GM21717 (cell line): ENCODE data around the gene NELL1.

Experiments used
- ATAC-seq: cut with Tn5 transposase; IDR thresholded peaks from one replicate; pipeline ENCODE4 v1.9.1; 2021; ENCODE audit warnings: mild to moderate bottlenecking, moderate library complexity; ENCODE audit not compliant: unreplicated experiment

NELL1 gene

DNA sequence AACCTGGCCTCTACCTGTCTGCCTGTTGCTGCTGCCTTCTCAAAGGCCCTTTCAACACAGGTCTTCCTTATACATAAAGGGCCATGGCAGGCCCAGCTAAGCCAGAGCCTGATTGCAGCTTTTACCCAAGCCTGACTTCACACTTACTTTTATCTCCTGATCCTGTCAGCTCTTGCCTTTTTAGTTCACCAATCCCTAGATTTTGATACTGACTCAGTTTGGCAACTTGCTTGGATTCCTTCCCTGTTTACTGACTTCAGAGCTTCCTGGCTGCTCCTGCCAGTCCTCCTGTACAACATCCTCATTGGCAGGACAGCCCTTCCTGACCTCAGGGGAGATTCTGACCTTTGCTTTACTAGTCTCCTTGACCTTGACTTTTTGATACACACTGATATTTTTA lies 195.2 kb downstream of the NELL1 start:
- ATAC-seq = no peak

DNA sequence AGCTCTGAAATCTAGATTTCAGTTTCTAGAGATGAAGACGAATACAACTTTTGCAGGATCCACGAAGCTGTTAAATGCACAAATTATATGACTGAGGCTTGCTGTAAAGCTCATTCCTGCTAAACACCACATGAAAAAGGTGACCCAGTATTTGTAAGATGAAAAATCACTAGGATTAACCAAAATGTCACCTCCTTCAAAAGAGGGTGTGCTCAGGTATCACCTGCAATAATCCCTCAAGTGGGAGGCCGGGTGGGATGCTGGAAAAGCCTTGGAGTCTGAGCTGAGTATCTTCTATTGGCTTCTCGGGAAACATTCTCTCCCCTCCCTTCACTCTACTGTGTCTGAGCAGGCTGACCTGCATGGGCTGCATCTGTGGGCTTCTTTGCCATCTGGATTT lies 195.8 kb downstream of the NELL1 start:
- no peak for ATAC-seq

DNA sequence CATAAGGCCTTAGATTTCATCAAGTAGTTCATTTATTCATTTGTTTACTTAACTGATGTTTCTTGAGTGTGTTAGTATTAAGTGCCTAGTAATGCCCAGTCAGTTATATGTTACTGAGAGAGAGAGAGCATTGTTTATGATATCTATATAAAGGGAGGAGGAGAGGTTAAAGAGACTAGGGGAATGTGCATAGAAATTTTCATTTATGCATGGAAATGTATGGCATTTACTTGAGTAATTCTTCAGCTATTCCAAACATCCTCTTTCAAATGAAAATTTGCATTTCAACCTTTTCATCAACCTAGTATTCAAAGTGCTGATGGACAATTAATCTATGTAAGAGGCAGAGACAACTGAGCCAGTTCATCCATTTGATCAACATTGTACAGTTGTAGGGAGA lies 199.7 kb downstream of the NELL1 start:
- no peak for ATAC-seq

DNA sequence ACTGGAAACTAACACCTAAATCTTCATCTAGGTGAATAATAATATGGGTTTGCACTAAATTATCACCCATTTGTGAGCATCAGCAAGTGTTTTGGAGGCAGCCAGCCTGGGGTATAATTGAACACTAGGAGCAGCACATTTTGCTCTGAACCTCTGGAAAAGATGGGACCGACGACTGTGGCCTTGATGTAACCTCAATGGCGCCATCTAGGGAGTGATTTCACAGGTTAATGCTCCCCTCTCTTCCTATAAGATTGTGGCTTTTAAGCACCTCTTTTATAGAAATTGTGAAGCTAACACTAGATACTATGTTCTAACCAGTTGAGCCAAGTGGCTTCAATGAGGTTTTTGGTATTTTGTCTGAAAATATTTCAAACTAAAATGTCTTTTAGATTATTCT lies 203.7 kb downstream of the NELL1 start:
- ATAC-seq = no peak

DNA sequence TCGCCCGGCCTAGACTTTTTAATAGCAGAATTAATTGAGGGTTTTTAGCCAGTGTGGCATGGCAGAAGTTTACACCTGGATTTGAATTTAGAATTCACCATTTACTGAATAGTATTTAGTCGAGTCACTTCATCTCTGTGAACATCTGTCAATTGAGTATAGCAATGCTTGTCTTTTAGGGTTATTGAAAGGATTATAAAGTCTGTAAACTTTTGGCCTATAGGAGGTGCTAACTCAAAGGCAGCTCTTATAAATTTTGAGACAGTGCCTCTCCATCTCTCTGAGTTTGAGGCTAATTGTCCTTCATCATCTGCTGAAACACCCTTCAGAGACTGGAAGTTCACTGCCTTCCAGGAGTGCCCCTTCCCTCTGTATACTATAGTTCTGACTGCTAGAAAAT lies 205.0 kb downstream of the NELL1 start:
- no peak for ATAC-seq

DNA sequence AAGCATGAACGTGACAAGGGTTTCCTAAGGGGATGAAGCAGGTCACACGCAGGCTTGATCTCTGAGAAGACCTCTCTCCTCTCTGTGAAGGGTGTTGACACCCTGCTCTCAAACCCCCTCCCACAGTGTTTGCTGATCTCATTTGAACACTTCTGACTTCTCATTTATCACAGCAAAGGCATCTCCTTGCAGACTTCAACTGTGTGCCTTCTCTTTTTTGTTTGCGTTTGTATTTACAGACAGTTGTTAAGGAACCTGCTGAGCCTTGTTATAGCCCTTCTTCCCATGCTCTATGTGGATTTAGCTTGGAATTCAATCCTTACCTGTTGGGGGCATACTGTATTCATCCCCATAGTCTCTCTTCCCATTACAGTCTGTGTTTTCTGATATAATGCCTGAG lies 206.5 kb downstream of the NELL1 start:
- ATAC-seq = no peak

DNA sequence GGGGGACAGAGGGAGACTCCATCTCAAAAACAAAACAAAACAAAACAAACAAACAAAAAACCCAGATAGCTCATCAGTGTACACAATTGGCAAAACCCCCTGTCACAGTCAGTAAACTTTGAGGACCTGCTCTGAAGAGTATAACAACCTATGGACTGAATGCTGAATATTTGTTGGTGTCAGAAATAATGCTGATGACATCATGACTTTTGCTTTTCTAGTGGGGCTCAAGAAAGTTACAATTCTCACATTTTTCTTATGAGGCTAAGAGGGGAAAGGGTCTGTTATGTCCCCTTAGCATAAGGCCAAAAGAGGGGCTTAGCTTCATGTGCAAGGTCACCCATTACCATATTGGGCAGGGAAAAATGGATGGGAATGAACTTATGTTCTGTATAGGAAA lies 207.4 kb downstream of the NELL1 start:
- no peak for ATAC-seq

DNA sequence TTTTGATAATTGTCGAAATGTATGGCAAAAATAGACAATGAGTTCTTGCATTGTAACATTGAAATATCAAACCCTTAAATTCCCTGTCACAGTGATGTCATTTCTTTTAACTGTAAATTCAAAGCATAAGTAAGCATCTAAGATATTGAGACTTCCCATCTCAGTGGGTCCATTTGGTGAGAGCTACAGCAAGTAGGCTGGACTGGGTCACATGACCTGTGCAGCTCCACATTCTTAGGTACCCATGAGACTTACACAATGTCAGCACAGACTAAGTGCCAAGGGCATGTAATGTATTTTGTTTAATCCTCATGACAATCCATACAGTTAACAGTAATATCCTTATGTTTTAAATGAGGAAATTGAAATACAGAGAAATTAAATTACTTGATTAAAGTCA lies 210.7 kb downstream of the NELL1 start:
- ATAC-seq = no peak

DNA sequence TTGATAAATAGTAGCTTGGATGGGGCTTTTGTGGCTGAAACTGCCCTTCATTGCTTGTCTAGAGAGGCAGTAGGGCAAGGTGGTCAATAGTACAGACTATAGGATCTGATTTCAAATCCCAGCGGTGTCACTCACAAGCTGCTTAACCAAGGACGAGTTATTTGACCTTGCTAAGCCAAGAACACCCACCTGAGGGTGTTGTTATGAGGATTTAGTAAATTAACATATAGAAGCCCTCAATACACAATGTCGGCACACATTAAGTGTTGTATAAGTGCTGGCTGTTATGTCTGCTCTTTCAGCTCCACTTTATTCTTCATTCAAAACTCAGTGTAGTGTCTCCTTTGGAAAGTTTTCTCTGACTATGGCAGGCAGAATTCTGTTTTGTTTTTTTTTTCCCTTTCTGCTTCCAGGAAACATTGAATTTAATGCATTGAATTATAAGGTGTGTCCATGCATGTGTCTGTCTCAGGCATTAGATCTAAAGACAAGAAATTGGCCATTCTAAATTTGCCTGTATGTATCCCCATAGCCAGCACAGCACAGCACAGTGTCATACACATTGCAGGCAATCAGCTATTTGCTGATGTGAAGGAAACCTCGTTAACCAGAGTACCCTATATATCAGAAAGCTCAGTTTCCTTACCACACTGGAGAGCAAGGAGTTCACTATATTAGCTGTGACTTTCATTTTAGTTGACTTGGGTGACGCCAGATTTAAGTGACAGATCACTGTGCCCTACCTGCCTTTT lies 212.1 kb downstream of the NELL1 start:
- ATAC-seq = no peak

DNA sequence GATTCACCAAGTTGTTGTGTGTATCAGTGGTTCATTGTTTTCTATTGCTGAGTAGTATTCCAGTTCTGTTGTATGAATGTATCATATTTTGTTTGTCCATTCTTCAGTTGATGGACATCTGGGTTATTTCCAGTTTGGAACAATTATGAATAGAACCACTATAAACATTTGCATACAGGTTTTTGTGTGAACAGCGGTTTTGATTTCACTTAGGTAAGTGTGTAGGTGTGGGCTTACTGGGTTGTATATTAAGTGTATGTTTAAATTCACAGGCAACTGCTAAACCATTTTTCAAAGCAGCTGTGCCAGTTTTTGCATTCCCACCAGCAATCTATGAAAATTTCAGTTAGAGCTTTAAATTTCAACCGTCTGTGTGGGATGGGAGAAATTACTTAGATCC lies 217.8 kb downstream of the NELL1 start:
- ATAC-seq = no peak

DNA sequence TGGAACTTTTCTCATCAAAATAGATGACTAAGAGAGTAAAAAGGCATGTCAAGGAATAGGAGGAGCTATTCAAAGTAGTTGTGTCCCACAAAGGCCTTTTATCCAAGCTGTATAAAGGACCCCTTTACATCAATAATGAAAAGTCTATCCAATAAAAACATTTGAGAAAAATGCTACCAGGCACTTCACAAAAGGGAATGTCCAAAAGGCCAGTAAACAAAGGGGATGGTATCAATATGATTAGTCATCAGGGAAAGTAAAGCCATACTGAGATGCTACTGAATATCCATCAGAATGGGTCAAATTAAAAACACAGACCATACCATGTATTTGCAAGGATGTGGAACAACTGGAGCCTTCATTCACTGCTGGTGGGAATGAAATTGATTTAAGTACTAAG lies 224.9 kb downstream of the NELL1 start:
- no peak for ATAC-seq

DNA sequence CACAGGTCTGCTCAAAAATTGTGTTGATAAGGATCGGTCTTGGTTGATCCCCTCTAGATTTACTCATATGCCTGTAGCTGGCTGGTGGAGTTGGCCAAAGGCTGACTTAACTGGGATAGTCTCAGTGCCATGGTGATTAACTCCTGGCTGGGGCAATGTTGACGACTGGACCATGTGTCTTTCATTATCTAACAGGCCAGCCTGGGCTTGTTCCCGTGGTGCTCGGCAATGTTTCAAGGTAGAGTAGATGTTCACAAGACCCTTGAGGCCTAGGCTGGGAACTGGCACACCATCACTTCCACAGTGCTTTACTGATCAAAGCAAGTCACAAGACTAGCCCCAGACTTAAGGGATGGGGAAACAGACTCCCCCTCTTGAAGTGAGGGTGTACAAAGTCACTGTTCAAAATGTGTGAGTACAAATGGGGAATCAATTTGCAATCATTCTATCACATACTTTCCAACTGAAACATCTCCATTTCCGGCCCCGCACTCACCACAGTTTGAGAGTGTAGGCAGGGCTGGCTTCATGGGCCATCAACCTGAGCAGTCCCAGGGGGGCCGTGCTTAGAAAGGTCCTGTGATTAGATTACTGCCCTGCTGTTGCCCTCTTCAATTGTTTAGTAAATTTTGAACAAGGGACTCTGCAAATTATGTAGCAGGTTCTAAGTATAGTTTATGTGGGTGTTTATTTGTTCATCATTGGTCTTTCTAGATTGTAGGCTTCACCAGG lies 240.8 kb downstream of the NELL1 start:
- ATAC-seq = no peak

DNA sequence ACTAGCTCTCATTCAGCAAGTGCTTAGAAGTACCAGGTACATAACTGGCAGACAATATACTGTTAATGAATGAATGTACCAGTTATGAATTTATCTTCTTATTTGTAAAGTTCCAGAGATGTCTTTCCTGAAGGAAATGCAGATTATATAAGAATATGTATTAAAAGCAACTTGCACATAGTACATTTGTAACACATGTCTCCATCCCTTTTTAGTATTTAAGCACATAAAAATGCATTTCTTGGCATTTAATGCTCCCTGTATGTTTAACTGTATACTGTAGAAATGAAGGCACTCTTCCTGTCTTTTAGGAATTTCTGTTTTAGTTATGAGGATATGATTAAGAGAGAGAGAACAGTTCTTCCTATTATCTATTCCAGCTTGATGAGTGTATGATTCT lies 241.3 kb downstream of the NELL1 start:
- ATAC-seq = no peak

DNA sequence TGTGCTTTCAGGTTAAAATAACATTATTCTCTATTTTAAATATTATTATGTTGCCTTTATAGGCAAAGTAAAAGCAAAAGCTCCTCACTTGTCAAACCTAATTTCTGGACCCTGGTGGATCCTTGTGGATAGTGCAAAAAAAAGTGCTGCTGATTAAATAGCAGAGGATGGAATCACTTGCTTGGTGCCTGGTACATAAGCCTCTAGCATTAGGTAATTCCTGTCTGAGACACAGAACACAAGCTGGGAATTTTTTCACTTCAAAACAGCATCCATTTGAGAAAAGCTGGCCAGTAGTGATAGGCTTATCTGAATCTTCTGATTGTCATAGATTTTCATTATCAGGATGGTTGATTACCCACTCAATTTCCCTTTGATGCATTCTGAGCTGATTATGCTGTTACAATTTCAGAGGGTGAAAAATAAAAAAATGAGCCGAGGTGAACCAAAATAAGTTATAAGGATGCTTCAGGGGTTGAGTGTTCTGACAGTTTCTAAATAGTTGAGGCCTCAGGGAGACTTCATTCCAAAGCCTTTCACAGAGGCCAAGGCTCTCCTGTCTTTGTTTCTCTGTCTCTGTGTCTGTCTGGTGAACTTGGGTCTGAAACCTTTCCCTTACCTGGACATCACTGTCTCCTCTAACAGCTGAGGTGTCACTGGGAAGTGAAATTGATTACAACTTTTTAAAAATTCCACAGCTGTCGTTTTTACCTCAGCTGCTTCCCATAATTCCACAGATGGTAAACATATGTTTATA lies 242.9 kb downstream of the NELL1 start:
- no peak for ATAC-seq

DNA sequence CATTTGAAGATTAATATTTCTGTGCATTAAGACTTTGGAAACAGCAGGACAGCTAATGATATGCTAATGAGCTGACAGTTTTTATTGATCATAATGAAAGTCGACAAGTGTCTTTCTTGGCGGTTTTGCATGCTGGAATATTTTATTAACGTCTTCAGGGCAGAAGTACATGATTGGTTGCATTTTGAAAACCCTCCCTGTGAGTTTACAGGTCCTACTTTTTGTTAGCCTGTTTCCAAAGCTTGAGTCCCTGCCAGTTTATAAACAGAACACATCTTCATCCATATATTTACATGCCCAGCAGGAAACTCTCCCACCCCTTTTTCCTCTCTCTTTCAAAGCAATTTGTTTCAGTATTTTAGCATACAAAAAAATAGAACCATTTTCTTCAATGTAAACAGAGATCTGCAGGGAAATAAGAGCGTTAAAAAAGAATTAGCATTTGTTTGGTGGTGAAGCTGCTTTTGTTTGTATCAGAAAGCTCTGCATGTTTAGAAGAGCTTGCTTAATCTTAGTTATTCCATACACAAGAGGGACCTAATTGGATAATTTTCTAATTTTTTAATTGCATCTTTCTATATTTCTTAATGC lies 243.6 kb downstream of the NELL1 start:
- no peak for ATAC-seq

DNA sequence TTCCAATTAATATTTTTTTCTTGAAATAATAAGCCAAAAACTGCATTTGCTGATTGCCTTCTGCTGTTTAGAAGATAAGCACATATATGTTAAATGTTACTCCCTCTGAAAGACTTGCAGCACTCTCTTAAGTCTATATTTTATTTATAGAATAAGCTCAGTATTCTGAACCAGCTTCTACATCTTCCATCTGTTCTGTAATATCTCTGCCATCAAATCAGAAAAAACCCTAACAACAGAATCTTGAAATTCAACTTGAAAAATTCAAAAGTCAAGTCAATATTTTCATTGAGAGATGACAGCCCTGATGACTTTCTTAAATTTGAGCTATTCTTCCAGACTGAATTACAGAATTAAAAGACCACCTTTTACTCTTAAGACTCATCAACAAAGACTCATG lies 247.9 kb downstream of the NELL1 start:
- no peak for ATAC-seq

DNA sequence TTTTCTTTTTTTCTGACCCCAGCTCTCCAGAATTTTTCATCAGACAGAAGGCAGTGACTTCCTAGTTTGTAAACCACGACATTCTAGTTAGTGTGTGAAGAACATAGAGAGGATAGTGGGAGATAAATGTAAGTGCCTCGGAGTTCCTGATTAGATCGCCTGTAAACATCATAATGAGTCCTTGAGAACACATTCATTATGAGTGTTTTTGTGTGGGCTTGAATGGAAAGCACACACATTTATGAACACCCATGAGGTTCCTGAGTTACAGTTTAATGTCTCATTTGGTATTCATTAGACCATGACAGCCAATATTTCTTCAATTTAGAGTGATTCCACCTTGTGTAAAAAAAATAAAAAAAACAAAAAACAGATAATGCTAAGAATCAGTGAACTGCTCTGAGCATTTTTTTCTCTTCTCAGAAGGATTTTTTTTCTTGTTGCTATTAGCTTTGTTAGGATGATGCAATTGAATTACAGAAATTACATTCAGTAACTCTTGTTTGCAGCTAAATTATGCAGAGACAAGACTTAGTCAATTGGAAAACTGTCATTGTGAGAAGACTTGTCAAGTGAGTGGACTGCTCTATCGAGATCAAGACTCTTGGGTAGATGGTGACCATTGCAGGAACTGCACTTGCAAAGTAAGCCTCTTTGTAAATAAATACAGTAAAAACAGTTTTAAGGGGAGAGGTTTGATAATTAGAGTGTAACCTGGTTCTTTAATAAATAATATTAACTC lies 257.6 kb downstream of the NELL1 start:
- no peak for ATAC-seq

DNA sequence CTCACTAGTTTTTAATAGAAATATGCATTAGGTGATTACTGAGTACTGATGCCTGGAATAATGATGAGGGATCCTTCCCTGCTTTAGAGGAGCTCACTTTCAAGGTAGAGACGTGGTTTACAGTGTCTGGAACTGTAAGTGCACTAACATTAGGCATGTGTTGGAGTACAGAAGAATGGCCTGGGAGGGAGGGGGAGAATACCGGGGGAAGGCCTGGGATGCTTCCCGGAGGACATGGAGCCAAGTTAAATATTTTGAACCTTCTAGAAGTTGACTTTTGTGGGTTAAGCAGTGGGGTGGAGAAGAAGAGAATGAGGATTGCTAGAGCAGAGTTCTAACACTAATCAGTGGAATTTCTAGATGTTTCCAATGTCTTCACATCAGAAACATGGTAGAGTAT lies 261.6 kb downstream of the NELL1 start:
- no peak for ATAC-seq

DNA sequence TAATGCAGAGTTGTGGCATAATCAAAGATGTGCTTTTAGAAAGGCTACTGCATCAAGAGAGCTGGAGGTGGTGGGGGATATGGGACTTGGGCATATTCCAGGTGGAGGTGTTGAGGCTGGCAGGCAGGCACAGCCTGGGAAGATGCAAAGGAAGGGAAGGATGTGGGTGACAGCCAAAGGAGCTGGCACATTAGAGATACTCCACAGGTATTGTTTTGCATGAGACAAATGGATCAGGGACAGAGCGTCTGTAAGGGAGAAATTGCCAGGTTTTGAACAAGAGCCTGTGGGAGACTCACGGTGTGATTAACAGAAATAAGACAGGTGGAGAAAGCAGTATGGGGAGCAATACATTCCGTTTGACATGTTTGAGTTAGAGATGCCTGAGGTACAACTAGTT lies 263.7 kb downstream of the NELL1 start:
- no peak for ATAC-seq

DNA sequence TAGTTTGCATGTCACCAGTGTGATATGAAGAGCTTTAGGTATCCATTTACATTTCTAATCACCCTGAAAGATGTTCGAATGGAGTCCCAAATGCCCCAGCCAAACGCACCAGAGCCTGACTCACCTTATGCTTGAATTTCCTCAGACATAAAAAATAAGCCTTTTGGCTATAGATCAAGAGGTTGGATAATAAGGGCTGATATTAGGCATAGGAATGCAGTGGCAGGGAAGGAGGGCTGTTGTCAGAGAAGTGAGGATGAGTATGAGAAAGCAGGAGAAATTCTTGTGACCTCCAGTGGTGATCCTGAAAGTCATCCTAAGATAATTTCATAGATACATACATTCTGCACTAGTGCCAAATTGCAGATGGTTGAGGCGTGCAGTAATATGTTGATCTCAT lies 264.6 kb downstream of the NELL1 start:
- no peak for ATAC-seq

DNA sequence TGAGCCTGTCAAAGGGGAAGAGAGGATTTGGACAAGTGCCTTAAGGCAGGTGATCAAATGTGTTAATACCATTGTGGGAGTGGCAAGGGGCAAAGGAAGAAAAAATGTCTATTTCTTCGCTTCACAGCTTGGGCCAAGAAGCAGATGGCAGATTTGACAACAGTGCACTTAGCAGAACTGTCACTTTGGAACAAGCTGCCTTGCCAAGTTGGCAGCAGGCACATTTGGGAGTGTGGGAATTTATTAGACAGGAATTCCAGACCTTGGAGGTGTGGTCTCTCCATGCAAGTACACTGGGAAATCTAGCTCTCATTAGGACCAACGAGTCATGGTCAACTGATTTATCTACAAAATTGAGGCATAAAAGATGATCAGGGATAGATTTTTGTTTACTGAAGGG lies 265.1 kb downstream of the NELL1 start:
- no peak for ATAC-seq
